K562 treated with DMSO at 1 percent for 24 hours (cell line): ENCODE results near the gene ABHD12. TPM values are rescaled to one million over a fixed set of nuclear protein-coding genes. Genes with fewer than 3 reads are reported as not detected.

Experiments used
- total RNA-seq: library from RNA; unstranded; fragments of 300-600 nt; gene quantifications from 2 replicates; pipeline ENCODE4 v1.2.3, GENCODE V29; 2022; ENCODE audit warnings: low read depth; ENCODE audit not compliant: insufficient read depth

The ABHD12 gene
- total RNA-seq: 27.3 and 28.8 TPM in 2 replicates

GRCh38 chr20:25390538-25391528 lies at the start of gene ABHD12:
ABHD12 (minus strand) TSS chr20:25390835; CDS start chr20:25390703, 132 bp downstream.

GRCh38 chr20:25407311-25408169 lies 16.9 kb upstream of the ABHD12 start, which contains the start of gene GINS1:
GINS1 (plus strand) TSS chr20:25407673; CDS start chr20:25407821, 148 bp downstream.

Other genes starting within 250 kb of the ABHD12 start
- gene ENTPD6, start 195.1 kb downstream of the ABHD12 start, total RNA-seq: 35.0 and 36.2 TPM in 2 replicates
- gene PYGB, start 142.8 kb downstream of the ABHD12 start, total RNA-seq: 33.4 and 34.7 TPM in 2 replicates
- 10.9 and 12.7 TPM in 2 replicates for gene GINS1, start 16.8 kb upstream of the ABHD12 start, total RNA-seq
- 0.45 TPM in 1 of 2 replicates, not detected in the other for gene NINL, start 194.7 kb upstream of the ABHD12 start, total RNA-seq
- gene NANP, start 233.2 kb upstream of the ABHD12 start, total RNA-seq: 2.8 and 3.1 TPM in 2 replicates